Epithelial cell of umbilical artery (primary cell): ENCODE results near the gene FCRL6. TPM values are rescaled to one million over a fixed set of nuclear protein-coding genes. Genes with fewer than 3 reads are reported as not detected.

Experiments used
- total RNA-seq: library from RNA; depleted of rRNA; stranded (reverse); fragments of >200 nt; gene quantifications from 2 replicates; pipeline ENCODE4 v1.2.3, GENCODE V29; 2014

The FCRL6 gene, protein sequence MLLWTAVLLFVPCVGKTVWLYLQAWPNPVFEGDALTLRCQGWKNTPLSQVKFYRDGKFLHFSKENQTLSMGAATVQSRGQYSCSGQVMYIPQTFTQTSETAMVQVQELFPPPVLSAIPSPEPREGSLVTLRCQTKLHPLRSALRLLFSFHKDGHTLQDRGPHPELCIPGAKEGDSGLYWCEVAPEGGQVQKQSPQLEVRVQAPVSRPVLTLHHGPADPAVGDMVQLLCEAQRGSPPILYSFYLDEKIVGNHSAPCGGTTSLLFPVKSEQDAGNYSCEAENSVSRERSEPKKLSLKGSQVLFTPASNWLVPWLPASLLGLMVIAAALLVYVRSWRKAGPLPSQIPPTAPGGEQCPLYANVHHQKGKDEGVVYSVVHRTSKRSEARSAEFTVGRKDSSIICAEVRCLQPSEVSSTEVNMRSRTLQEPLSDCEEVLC
- under 0.01 and 0.30 TPM in 2 replicates for total RNA-seq

DNA sequence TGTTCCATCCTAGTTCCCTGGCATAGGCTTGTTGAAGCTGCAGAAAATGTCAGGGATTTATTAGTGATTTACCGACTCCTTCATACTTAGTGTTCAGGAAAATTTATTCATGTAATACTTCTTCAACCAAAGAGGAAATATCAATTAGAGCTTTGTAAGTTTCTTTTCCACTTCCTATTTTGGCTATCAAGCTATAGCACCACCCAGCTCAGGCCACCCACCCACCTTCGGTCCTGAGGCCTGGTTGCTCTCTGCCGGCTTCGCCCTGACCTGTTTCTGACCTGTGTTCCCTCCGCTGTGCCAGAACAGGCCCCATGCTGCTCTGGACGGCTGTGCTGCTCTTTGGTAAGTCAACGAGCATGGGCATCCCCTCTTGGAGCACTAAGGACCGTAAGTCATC is at the start of gene FCRL6:
FCRL6 (plus strand) TSS at position 250 of the 400 bp plus-strand sequence; CDS start at position 315, 65 bp downstream.

DNA sequence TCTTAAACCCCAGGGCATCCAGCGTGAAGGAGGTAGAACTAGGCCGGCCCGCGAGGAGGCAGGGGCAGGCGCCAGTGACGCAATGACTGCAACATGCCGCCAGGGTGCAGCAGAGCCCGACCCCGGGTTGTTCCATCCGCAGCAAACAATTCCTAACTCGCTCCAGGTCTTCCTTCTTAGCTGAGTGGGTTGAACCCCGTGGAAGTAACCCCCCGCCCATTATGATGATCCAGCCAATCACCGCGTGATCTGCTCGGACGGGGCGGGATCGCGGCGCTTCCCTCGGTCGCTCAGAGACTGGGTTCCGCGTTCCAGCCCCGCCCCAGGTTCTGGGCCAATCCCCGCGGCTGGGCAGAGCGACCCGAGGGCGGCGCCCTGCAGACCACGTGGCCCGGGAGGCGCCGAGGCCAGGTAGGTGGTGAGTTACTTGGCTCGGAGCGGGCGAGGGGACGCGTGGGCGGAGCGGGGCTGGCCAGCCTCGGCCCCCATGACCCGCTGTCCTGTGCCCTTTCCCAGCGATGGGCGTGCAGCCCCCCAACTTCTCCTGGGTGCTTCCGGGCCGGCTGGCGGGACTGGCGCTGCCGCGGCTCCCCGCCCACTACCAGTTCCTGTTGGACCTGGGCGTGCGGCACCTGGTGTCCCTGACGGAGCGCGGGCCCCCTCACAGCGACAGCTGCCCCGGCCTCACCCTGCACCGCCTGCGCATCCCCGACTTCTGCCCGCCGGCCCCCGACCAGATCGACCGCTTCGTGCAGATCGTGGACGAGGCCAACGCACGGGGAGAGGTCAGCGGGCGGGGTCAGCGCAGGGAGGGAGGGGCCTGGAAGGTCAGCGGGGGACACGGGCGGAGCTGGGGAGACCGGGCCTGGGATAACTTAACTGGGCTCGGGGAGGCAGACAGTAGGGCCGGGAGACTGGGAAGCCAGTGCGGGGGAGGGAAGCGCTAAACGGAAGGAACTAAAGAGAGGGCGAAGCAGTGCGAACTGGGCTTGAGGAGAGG is 21.3 kb upstream of the FCRL6 start, which contains the start of gene DUSP23:
DUSP23 (plus strand) TSS at position 380 of the 1,000 bp plus-strand sequence; CDS start at position 519, 139 bp downstream.

DNA sequence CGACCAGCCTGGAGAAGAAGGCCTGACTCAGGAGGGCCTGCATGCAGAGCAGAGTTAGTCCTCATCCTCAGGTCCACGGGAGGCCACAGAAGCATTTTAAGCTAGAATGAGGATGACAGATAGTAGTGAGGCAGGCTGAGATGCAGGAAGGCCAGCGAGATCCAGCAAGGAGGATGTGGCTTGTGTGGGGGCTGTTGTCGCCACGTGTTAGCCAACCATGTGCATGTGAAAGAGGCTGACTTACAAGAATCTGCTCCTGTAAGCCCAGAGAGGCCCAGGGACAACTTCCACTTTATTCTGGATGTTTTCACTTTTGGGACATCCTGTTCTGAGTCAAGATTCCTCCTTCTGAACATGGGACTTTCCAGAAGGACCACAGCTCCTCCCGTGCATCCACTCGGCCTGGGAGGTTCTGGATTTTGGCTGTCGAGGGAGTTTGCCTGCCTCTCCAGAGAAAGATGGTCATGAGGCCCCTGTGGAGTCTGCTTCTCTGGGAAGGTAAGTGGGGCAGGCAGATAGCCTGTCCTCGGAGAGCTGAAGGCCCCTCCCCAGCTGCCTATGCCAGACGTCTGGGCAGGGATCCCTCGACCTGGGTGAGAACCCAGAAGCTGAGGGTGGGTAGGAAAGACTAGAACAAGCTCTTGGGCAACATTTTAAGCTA is 24.4 kb downstream of the FCRL6 start, which contains the start of gene SLAMF8:
SLAMF8 (plus strand) TSS at position 433 of the 661 bp plus-strand sequence; CDS start at position 459, 26 bp downstream.

DNA sequence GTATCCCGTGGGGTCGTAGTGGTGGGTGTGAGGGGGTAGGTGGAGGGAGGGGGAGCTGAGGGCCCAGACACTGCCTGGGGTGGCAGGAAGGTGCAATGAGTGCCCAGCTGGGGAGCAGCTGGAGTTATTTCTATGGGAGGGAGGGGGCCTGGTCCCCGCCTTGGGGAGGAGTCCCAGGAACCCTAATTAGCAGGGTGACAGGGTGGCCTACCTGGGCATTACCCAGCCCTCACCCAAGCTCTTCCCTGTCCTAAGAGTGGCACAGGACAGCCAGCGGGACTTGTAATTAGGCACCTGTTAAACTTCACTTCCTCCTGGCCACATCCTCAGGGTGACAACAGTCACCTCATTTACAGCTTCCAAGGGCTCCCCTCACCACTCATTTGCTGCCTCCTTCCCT is 60.4 kb downstream of the FCRL6 start, which contains the start of gene VSIG8:
VSIG8 (minus strand) TSS at position 101 of the 400 bp plus-strand sequence. CDS start 136 bp downstream, outside the sequence.

Other genes with a start within 250 kb of the FCRL6 start
- not detected in 2 replicates for gene APCS, start 214.5 kb upstream of the FCRL6 start, total RNA-seq
- gene CRP, start 87.8 kb upstream of the FCRL6 start, total RNA-seq = 0.32 TPM in 1 of 2 replicates, not detected in the other
- gene DUSP23, start 21.4 kb upstream of the FCRL6 start, total RNA-seq = 241 and 316 TPM in 2 replicates
- not detected in 2 replicates for gene SLAMF8, start 24.5 kb downstream of the FCRL6 start, total RNA-seq
- gene VSIG8, start 60.3 kb downstream of the FCRL6 start, total RNA-seq = under 0.01 TPM in 1 of 2 replicates, not detected in the other
- 1.5 and 1.9 TPM in 2 replicates for gene CFAP45, start 97.8 kb downstream of the FCRL6 start, total RNA-seq
- gene TAGLN2, start 123.1 kb downstream of the FCRL6 start, total RNA-seq = 507 and 711 TPM in 2 replicates
- gene IGSF9, start 143.3 kb downstream of the FCRL6 start, total RNA-seq = not detected in 2 replicates
- not detected in 2 replicates for gene SLAMF9, start 151.9 kb downstream of the FCRL6 start, total RNA-seq
- 2.9 and 3.8 TPM in 2 replicates for gene PIGM, start 229.6 kb downstream of the FCRL6 start, total RNA-seq